GM12878 (cell line): Measurements from ENCODE around the gene SPAST. TPM values are rescaled to one million over a fixed set of nuclear protein-coding genes. Genes with fewer than 3 reads are reported as not detected.

ENCODE experiments used
- BCL3 ChIP-seq: IDR thresholded peaks from 2 replicates; pipeline ENCODE4 v1.6.1; 2011; ENCODE audit warnings: borderline replicate concordance, low read depth, mild to moderate bottlenecking, moderate library complexity, low read length; ENCODE audit not compliant: insufficient read depth, poor library complexity, severe bottlenecking
- EED ChIP-seq: sonication (generic); IDR thresholded peaks from 2 replicates; pipeline ENCODE4 v1.6.1; 2016; ENCODE audit warnings: antibody characterized with exemption, low read depth
- GABPA ChIP-seq: IDR thresholded peaks from 2 replicates; pipeline ENCODE4 v1.6.1; 2014; ENCODE audit warnings: antibody characterized with exemption, low read depth, mild to moderate bottlenecking, inconsistent platforms
- HCFC1 ChIP-seq: fragments of 150-350 bp; IDR thresholded peaks from 2 replicates; pipeline ENCODE4 v1.6.1; 2014; ENCODE audit warnings: low read length
- HDAC6 ChIP-seq: fragments of 200-600 bp; sonication (generic); IDR thresholded peaks from one replicate; pipeline ENCODE4 v1.8.0; 2017; ENCODE audit warnings: antibody characterized with exemption; ENCODE audit not compliant: unreplicated experiment
- HDGF ChIP-seq: fragments of 450-650 bp; IDR thresholded peaks from 2 replicates; pipeline ENCODE4 v1.6.1; 2016; ENCODE audit warnings: antibody characterized with exemption
- JUNB ChIP-seq: IDR thresholded peaks from 2 replicates; pipeline ENCODE4 v1.6.1; 2016; ENCODE audit warnings: antibody characterized with exemption, mild to moderate bottlenecking
- KAT2A ChIP-seq: conservative IDR thresholded peaks from 2 replicates; pipeline ENCODE4 v1.6.1; 2011; ENCODE audit warnings: low read depth, low read length; ENCODE audit not compliant: control insufficient read depth
- KDM1A ChIP-seq: fragments of 200-600 bp; sonication (generic); IDR thresholded peaks from 2 replicates; pipeline ENCODE4 v1.6.1; 2016; ENCODE audit warnings: borderline replicate concordance
- MYB ChIP-seq: fragments of 150-350 bp; IDR thresholded peaks from 2 replicates; pipeline ENCODE4 v1.6.1; 2014; ENCODE audit warnings: mild to moderate bottlenecking, low read depth, low read length, borderline replicate concordance
- PBX3 ChIP-seq: IDR thresholded peaks from 2 replicates; pipeline ENCODE4 v1.6.1; 2011; ENCODE audit warnings: mild to moderate bottlenecking, low read depth, low read length, moderate library complexity; ENCODE audit not compliant: insufficient replicate concordance
- POLR2AphosphoS2 ChIP-seq: IDR thresholded peaks from 2 replicates; pipeline ENCODE4 v1.6.1; 2011; ENCODE audit warnings: low read depth, mild to moderate bottlenecking, low read length, improper control_type of control experiment, moderate library complexity
- RAD21 ChIP-seq: IDR thresholded peaks from 2 replicates; pipeline ENCODE4 v1.6.1; 2011; ENCODE audit warnings: mild to moderate bottlenecking, low read depth, low read length, moderate library complexity; ENCODE audit not compliant: insufficient read depth
- RBBP5 ChIP-seq: fragments of 200-600 bp; sonication (generic); conservative IDR thresholded peaks from 2 replicates; pipeline ENCODE4 v1.6.1; 2016
- SMAD5 ChIP-seq: IDR thresholded peaks from 2 replicates; pipeline ENCODE4 v1.6.1; 2016; ENCODE audit warnings: antibody characterized with exemption, low read depth
- SUPT20H ChIP-seq: IDR thresholded peaks from 2 replicates; pipeline ENCODE4 v1.6.1; 2011; ENCODE audit warnings: low read depth, mild to moderate bottlenecking, low read length, moderate library complexity, borderline replicate concordance; ENCODE audit not compliant: control insufficient read depth
- TAF1 ChIP-seq: IDR thresholded peaks from 2 replicates; pipeline ENCODE4 v1.6.1; 2011; ENCODE audit warnings: mild to moderate bottlenecking, low read depth, low read length, borderline replicate concordance
- ZBTB40 ChIP-seq: fragments of 450-650 bp; IDR thresholded peaks from 2 replicates; pipeline ENCODE4 v1.6.1; 2016; ENCODE audit warnings: mild to moderate bottlenecking, moderate library complexity, borderline replicate concordance
- ZNF592 ChIP-seq: fragments of 450-650 bp; IDR thresholded peaks from 2 replicates; pipeline ENCODE4 v1.6.1; 2017; ENCODE audit warnings: mild to moderate bottlenecking, moderate library complexity
- polyA plus RNA-seq, 11 experiments: library from polyadenylated mRNA; depleted of rRNA in 4 of 11; unstranded in 6 of 11; stranded (reverse) in 5 of 11; fragments of >200 nt; fragmentation: Nextera tagmentation in 4 of 11; fragmentation: Illumina TruSeq in 1 of 11; extraction: Ambion mirVana in 4 of 11; extraction: Trizol in 1 of 11; gene quantifications; 1 replicate in 1 of 11; 2 replicates in 10 of 11; pipeline versions ENCODE4 v1.2.1 to v1.2.3, GENCODE V29; 2011 to 2016; ENCODE audit warnings: inconsistent platforms in 2 of 11, missing spikeins in 2 of 11, low read depth in 1 of 11
- total RNA-seq, 4 experiments: library from RNA; depleted of rRNA in 3 of 4; stranded (reverse); fragments of >200 nt in 3 of 4; fragmentation: Illumina TruSeq in 1 of 4; extraction: Trizol in 1 of 4; gene quantifications; 2 replicates each; pipeline versions ENCODE4 v1.2.1 to v1.2.3, GENCODE V29; 2013 to 2021

Gene SPAST
- total and polyA plus RNA-seq, 10 of the 15 experiments (the other 5 are each of a cell fraction or from before 2014, with no cell fraction given), result 4.3 to 21.3 (median 10.0) TPM

GRCh38 chr2:32039447-32040219 lies 23.7 kb upstream of the SPAST start, which contains the start of gene DPY30 (continued):
- TF ChIP-seq ZNF592 (no peak), SUPT20H (no peak), SMAD5 (peak; percentile 97), MYB (no peak), HDAC6 (no peak), BCL3 (no peak), TAF1 (peak; percentile 91), HDGF (peak; percentile 90), KDM1A (no peak), KAT2A (no peak), ZBTB40 (no peak; the same call in 1 of the 2 replicates), POLR2AphosphoS2 (peak; percentile 97), RAD21 (no peak), JUNB (no peak), HCFC1 (0 out of 2 replicates have a peak, but pooled peaks have one; percentile 49), PBX3 (peak; percentile 24), EED (no peak), GABPA (no peak), RBBP5 (0 out of 2 replicates have a peak, but pooled peaks have one; percentile 72)
